A549 (cell line): Measurements from ENCODE around the gene RPP21. TPM values are rescaled to one million over a fixed set of nuclear protein-coding genes. Genes with fewer than 3 reads are reported as not detected.

Experiments
- ATAC-seq, 2 experiments: fragments of 200-7000 bp in 1 of 2; fragments of >200 bp in 1 of 2; cut with Nextera tagmentation in 1 of 2; cut with Tn5 transposase in 1 of 2; 3 replicates each; pipeline versions ENCODE4 v1.8.0 to v1.9.1; 2018 to 2020; ENCODE audit warnings: mild to moderate bottlenecking in 1 of 2, moderate library complexity in 1 of 2
- CTCF ChIA-PET: fragments of 300-600 bp; sonication (Branson Sonifier 250); formaldehyde crosslinking; extraction: SDS; loops from one replicate; lab custom pipeline; 2021; ENCODE audit warnings: antibody characterized with exemption, inconsistent platforms; lab: Yijun Ruan, JAX
- POLR2A ChIA-PET: fragments of 350-600 bp; formaldehyde crosslinking; extraction: SDS; loops from one replicate; lab custom pipeline; 2021; ENCODE audit warnings: antibody characterized with exemption, inconsistent platforms; lab: Yijun Ruan, JAX
- DNase-seq, 2 experiments: peaks; one replicate each; pipeline versions ENCODE4 v3.0.0 to v3.0.0-alpha.2; 2011 to 2016; ENCODE audit warnings: low read depth in 1 of 2, low spot score in 1 of 2
- FAIRE-seq: peaks from 2 replicates; lab custom pipeline; 2011; peaks lifted over from hg19 to GRCh38; lab: Jason Lieb, UNC
- H3K27ac ChIP-seq, 2 experiments: fragments of >200 bp; sonication (Bioruptor Twin); formaldehyde crosslinking; 3 replicates each; pipeline ENCODE4 v1.5.1; 2016 to 2017
- H3K4me1 ChIP-seq: fragments of >200 bp; sonication (Bioruptor Twin); formaldehyde crosslinking; 3 replicates; pipeline ENCODE4 v1.6.1; 2016
- H3K4me2 ChIP-seq: fragments of >200 bp; sonication (Bioruptor Twin); formaldehyde crosslinking; 3 replicates; pipeline ENCODE4 v1.6.1; 2016
- H3K4me3 ChIP-seq: fragments of >200 bp; sonication (Bioruptor Twin); formaldehyde crosslinking; 3 replicates; pipeline ENCODE4 v1.5.1; 2016
- H3K9me3 ChIP-seq: fragments of >200 bp; sonication (Bioruptor Twin); formaldehyde crosslinking; 3 replicates; pipeline ENCODE4 v1.6.1; 2016
- ATOH8 ChIP-seq: fragments of 250-450 bp; sonication (Bioruptor Pico); IDR thresholded peaks from 2 replicates; pipeline ENCODE4 v1.5.0; 2020; ENCODE audit warnings: low read depth, mild to moderate bottlenecking, moderate library complexity
- CEBPB ChIP-seq, 2 experiments: fragments of >200 bp in 1 of 2; sonication (Bioruptor Twin) in 1 of 2; formaldehyde crosslinking in 1 of 2; IDR thresholded peaks; 2 replicates each; pipeline ENCODE4 v1.6.1; 2012 to 2016
- CHD4 ChIP-seq: fragments of 200-600 bp; sonication (generic); IDR thresholded peaks from 2 replicates; pipeline ENCODE4 v1.6.1; 2016; ENCODE audit warnings: antibody characterized with exemption, mild to moderate bottlenecking, borderline replicate concordance
- FOSL2 ChIP-seq, 2 experiments: fragments of 450-650 bp in 1 of 2; fragments of >200 bp in 1 of 2; sonication (Bioruptor Twin) in 1 of 2; formaldehyde crosslinking; IDR thresholded peaks; 2 replicates each; pipeline versions ENCODE4 v1.5.0 to v1.6.1; 2016 to 2020; ENCODE audit warnings: mild to moderate bottlenecking in 1 of 2, moderate library complexity in 1 of 2
- HOXA7 ChIP-seq: fragments of 250-450 bp; sonication (Bioruptor Pico); IDR thresholded peaks from 2 replicates; pipeline ENCODE4 v1.5.0; 2020; ENCODE audit warnings: mild to moderate bottlenecking, moderate library complexity
- HOXB5 ChIP-seq: fragments of 250-450 bp; sonication (Bioruptor Pico); IDR thresholded peaks from 2 replicates; pipeline ENCODE4 v1.5.0; 2020; ENCODE audit warnings: mild to moderate bottlenecking, moderate library complexity
- JUNB ChIP-seq: fragments of >200 bp; sonication (Bioruptor Twin); formaldehyde crosslinking; IDR thresholded peaks from 2 replicates; pipeline ENCODE4 v1.6.1; 2016
- MYC ChIP-seq: IDR thresholded peaks from 2 replicates; pipeline ENCODE4 v1.6.1; 2012; ENCODE audit warnings: mild to moderate bottlenecking, inconsistent platforms, low read length, improper control_type of control experiment, borderline replicate concordance
- NPAS2 ChIP-seq: fragments of 250-450 bp; sonication (Bioruptor Pico); IDR thresholded peaks from 2 replicates; pipeline ENCODE4 v1.8.0; 2022; ENCODE audit warnings: mild to moderate bottlenecking, moderate library complexity, borderline replicate concordance
- NR3C1 ChIP-seq: fragments of >200 bp; sonication (Bioruptor Twin); formaldehyde crosslinking; IDR thresholded peaks from 3 replicates; pipeline ENCODE4 v1.6.1; 2017
- PHF8 ChIP-seq: fragments of 200-600 bp; sonication (generic); IDR thresholded peaks from 2 replicates; pipeline ENCODE4 v1.6.1; 2016; ENCODE audit warnings: low read depth, mild to moderate bottlenecking, antibody characterized with exemption, moderate library complexity, borderline replicate concordance
- RAD21 ChIP-seq, 2 experiments: fragments of >200 bp in 1 of 2; sonication (Bioruptor Twin) in 1 of 2; formaldehyde crosslinking in 1 of 2; IDR thresholded peaks in 1 of 2; conservative IDR thresholded peaks in 1 of 2; 2 replicates in 1 of 2; 3 replicates in 1 of 2; pipeline ENCODE4 v1.6.1; 2012 to 2018; ENCODE audit warnings: inconsistent platforms in 1 of 2
- RARB ChIP-seq: fragments of 250-450 bp; sonication (Bioruptor Pico); IDR thresholded peaks from 2 replicates; pipeline ENCODE4 v1.8.0; 2021; ENCODE audit warnings: mild to moderate bottlenecking, moderate library complexity
- RFX5 ChIP-seq: fragments of 450-650 bp; IDR thresholded peaks from 2 replicates; pipeline ENCODE4 v1.7.1; 2014; ENCODE audit warnings: antibody characterized with exemption, mild to moderate bottlenecking, moderate library complexity
- SMC3 ChIP-seq: fragments of >200 bp; sonication (Bioruptor Twin); formaldehyde crosslinking; IDR thresholded peaks from 3 replicates; pipeline ENCODE4 v1.6.1; 2018; ENCODE audit warnings: inconsistent platforms
- TFCP2L1 ChIP-seq: fragments of 250-450 bp; sonication (Bioruptor Pico); IDR thresholded peaks from 2 replicates; pipeline ENCODE4 v1.5.0; 2021; ENCODE audit warnings: mild to moderate bottlenecking
- ZFP36 ChIP-seq: fragments of 450-650 bp; IDR thresholded peaks from 2 replicates; pipeline ENCODE4 v1.6.1; 2014; ENCODE audit warnings: borderline replicate concordance; ENCODE audit not compliant: partially characterized antibody
- ZNF302 ChIP-seq: fragments of 250-450 bp; sonication (Bioruptor Pico); IDR thresholded peaks from 2 replicates; pipeline ENCODE4 v1.9.0; 2021; ENCODE audit warnings: inconsistent platforms, mild to moderate bottlenecking, moderate library complexity
- ZSCAN20 ChIP-seq: fragments of 250-450 bp; sonication (Bioruptor Pico); IDR thresholded peaks from 2 replicates; pipeline ENCODE4 v1.8.0; 2022; ENCODE audit warnings: mild to moderate bottlenecking, moderate library complexity
- WGBS: methylation state at CpG from one replicate; pipeline ENCODE4 v1.1.6; 2017; ENCODE audit errors: missing lambda C conversion rate; 5-methylcytosine and 5-hydroxymethylcytosine counted together
- polyA plus RNA-seq, 4 experiments: library from polyadenylated mRNA; depleted of rRNA in 3 of 4; stranded (reverse); fragments of >200 nt; fragmentation: RNase III in 1 of 4; extraction: RNeasy Plus Mini Kit Qiagen cat#74134 plus additional on column Dnase treatment in 1 of 4; gene quantifications; 2 replicates in 3 of 4; 3 replicates in 1 of 4; pipeline ENCODE4 v1.2.3, GENCODE V29; 2011 to 2017

The RPP21 gene
- polyA plus RNA-seq, 2 of the 4 experiments (the other 2 are of a cell fraction), result 33.6 to 54.8 TPM

GRCh38 chr6:30319146-30319835 is 25.7 kb upstream of the RPP21 start:
- ChIA-PET CTCF (interaction anchor here (0.6 kb wide), 1 partner anchor 22 kb away, joined by 3 read pairs; no protein-coding TSS in a partner anchor), POLR2A (no interaction called here)
- Histone ChIP-seq H3K9me3 (no peaks in the 10 kb centered on the region), H3K4me2 (no peak overlapping the region), H3K4me1 (peaks cover 14% of the 10 kb centered on the region; the same call in 2 of the 3 replicates), H3K4me3 (no peak overlapping the region), H3K27ac (no peak overlapping the region)
- TF ChIP-seq JUNB (no peak), ZSCAN20 (CRISPR knock-in tag) (no peak), HOXB5 (CRISPR knock-in tag) (no peak), NR3C1 (no peak), ZNF302 (CRISPR knock-in tag) (no peak), RFX5 (no peak), CEBPB (IDR thresholded peaks at IDR 0.05) (no peak), FOSL2 (IDR thresholded peaks at IDR 0.05) (no peak), FOSL2 (CRISPR knock-in tag; IDR thresholded peaks at IDR 0.05) (no peak), ATOH8 (no peak), ZFP36 (no peak), TFCP2L1 (CRISPR knock-in tag) (no peak)
- DNase-seq (no peak), FAIRE-seq (no peak), ATAC-seq (no peak)
- 93% methylated on average over 1 of the region's 1 CpG for WGBS

- H3K9me3 ChIP-seq, result no peaks in the 10 kb centered on the region
- H3K4me2 ChIP-seq, result no peak overlapping the region
- FAIRE-seq (no peak), ATAC-seq (no peak), DNase-seq (no peak)
- POLR2A ChIA-PET, result no interaction called here
- WGBS, result 87% methylated on average over 6 of the region's 6 CpGs
- no peak overlapping the region for H3K27ac ChIP-seq
- CTCF ChIA-PET, result no interaction called here
- peaks cover 22% of the 10 kb centered on the region; the same call in 2 of the 3 replicates for H3K4me1 ChIP-seq
- no peak for TF ChIP-seq PHF8
- TF ChIP-seq HOXA7 (CRISPR knock-in tag), result no peak
- TF ChIP-seq NR3C1, result no peak
- TF ChIP-seq SMC3, result no peak
- H3K4me3 ChIP-seq, result no peak overlapping the region
Measured at GRCh38 chr6:30321692-30322388, 23.1 kb upstream of the RPP21 start.

- Histone ChIP-seq H3K4me3 (no peak overlapping the region), H3K9me3 (no peaks in the 10 kb centered on the region), H3K4me2 (0 out of 3 replicates have a peak overlapping the region, but pooled peaks have one; percentile 13), H3K4me1 (peaks cover 27% of the 10 kb centered on the region), H3K27ac (no peak overlapping the region)
- WGBS, result 88% methylated on average over 18 of the region's 20 CpGs
- POLR2A ChIA-PET, result no interaction called here
- no peak for FAIRE-seq
- no peak for TF ChIP-seq CHD4
- no peak for TF ChIP-seq RARB (CRISPR knock-in tag)
- TF ChIP-seq NPAS2 (CRISPR knock-in tag), result no peak
- TF ChIP-seq RAD21 (conservative IDR thresholded peaks at IDR 0.05 in 1 of 2, IDR thresholded peaks at IDR 0.05 in 1 of 2), result no peak
- TF ChIP-seq MYC, result no peak
- DNase-seq, result no peak
- CTCF ChIA-PET, result no interaction called here
- ATAC-seq, result no peak
Measured at GRCh38 chr6:30322527-30323501, 22.1 kb upstream of the RPP21 start.
